ENCODE results near the gene FAR1. TPM values are rescaled to one million over a fixed set of nuclear protein-coding genes. Genes with fewer than 3 reads are reported as not detected.
"Not testable (repeated sequence)": the region's sequence is repeated elsewhere in the genome, so short reads cannot be mapped to it uniquely, and the experiment has no call there.

FAR1 gene
- 10 to 100 TPM; 13.7 to 44.2 (median 38.0) TPM for total RNA-seq
- polyA plus RNA-seq: 10 to 100 TPM; 14.3 to 51.0 (median 23.4) TPM
- long read RNA-seq, donor 1, full-length matches to known transcripts: 12 of 17 reads
- long read RNA-seq, donor 1, partial matches to known transcripts: 5 of 17 reads
- long read RNA-seq, donor 1, other reads (novel, unspliced or antisense): 0 of 17 reads
- long read RNA-seq, donor 2, full-length matches to known transcripts: 7 of 7 reads
- long read RNA-seq, donor 2, partial matches to known transcripts: 0 of 7 reads
- long read RNA-seq, donor 2, other reads (novel, unspliced or antisense): 0 of 7 reads
- long read RNA-seq, donor 3, full-length matches to known transcripts: 7 of 7 reads
- long read RNA-seq, donor 3, partial matches to known transcripts: 0 of 7 reads
- long read RNA-seq, donor 3, other reads (novel, unspliced or antisense): 0 of 7 reads
- long read RNA-seq, donor 4, full-length matches to known transcripts: 5 of 7 reads
- long read RNA-seq, donor 4, partial matches to known transcripts: 2 of 7 reads
- long read RNA-seq, donor 4, other reads (novel, unspliced or antisense): 0 of 7 reads
- long read RNA-seq, donor 5, full-length matches to known transcripts: 27 of 32 reads
- long read RNA-seq, donor 5, partial matches to known transcripts: 1 of 32 reads
- long read RNA-seq, donor 5, other reads (novel, unspliced or antisense): 4 of 32 reads
- long read RNA-seq, donor 6, partial matches to known transcripts: 0 of 1 reads
- long read RNA-seq, donor 6, other reads (novel, unspliced or antisense): 0 of 1 reads
- long read RNA-seq, donor 7, full-length matches to known transcripts: 4 of 4 reads
- long read RNA-seq, donor 7, partial matches to known transcripts: 0 of 4 reads
- long read RNA-seq, donor 7, other reads (novel, unspliced or antisense): 0 of 4 reads
- long read RNA-seq, donor 8, full-length matches to known transcripts: 4 of 4 reads
- long read RNA-seq, donor 8, partial matches to known transcripts: 0 of 4 reads
- long read RNA-seq, donor 8, other reads (novel, unspliced or antisense): 0 of 4 reads
- long read RNA-seq, donor 9, full-length matches to known transcripts: 8 of 8 reads
- long read RNA-seq, donor 9, partial matches to known transcripts: 0 of 8 reads
- long read RNA-seq, donor 9, other reads (novel, unspliced or antisense): 0 of 8 reads
- long read RNA-seq, donor 10, full-length matches to known transcripts: 5 of 5 reads
- long read RNA-seq, donor 10, partial matches to known transcripts: 0 of 5 reads
- long read RNA-seq, donor 10, other reads (novel, unspliced or antisense): 0 of 5 reads

GRCh38 chr11:13668102-13668956 lies at the start of gene FAR1:
TSS of gene FAR1 (plus strand) at chr11:13668668. CDS start at chr11:13694766, 26,098 bp downstream.
- DNase-seq: peak; percentile 98 to 99 (median 98)
- peak; percentile 27 to 68 (median 54) for TF ChIP-seq CTCF (IDR thresholded peaks at IDR 0.05)
- TF ChIP-seq POLR2A (IDR thresholded peaks at IDR 0.05): peak; percentile 58 to 85
- no peaks in the 10 kb centered on the region for H3K36me3 ChIP-seq (replicated peaks in 1 of 2)
- 0% methylated on average over 60 to 104 of the region's 104 CpGs; no CpG with 5 or more reads in 1 of the 4 donors for WGBS, 4 donors
- peaks cover 15 to 32% of the 10 kb centered on the region in 2 donors for H3K4me1 ChIP-seq (replicated peaks in 1 of 2)
- H3K9me3 ChIP-seq (replicated peaks in 1 of 3): no peaks in the 10 kb centered on the region
- H3K27me3 ChIP-seq: no peaks in the 10 kb centered on the region
- peak within 1 kb of the TSS; percentile 74 to 99 (median 90) for H3K4me3 ChIP-seq
- H3K27ac ChIP-seq: peak within 1 kb of the TSS; percentile 62 to 90 (median 85)
- intact Hi-C loops (cut with DNase I): no loop called here

- intact Hi-C loops (cut with DNase I): no loop called here
- 60 to 83% (median 74%) methylated on average over 1 to 2 of the region's 2 CpGs for WGBS, 4 donors
- Histone ChIP-seq H3K9me3 (replicated peaks in 1 of 3) (no peaks in the 10 kb centered on the region), H3K27ac (no peak overlapping the region), H3K36me3 (replicated peaks in 1 of 2) (no peaks in the 10 kb centered on the region), H3K4me1 (replicated peaks in 1 of 2) (no peaks in the 10 kb centered on the region), H3K4me3 (no peak overlapping the region), H3K27me3 (no peaks in the 10 kb centered on the region)
- no peak for DNase-seq
- TF ChIP-seq POLR2A (IDR thresholded peaks at IDR 0.05): no peak
- TF ChIP-seq CTCF (IDR thresholded peaks at IDR 0.05): no peak
Measured at GRCh38 chr11:13620063-13620462, 48.4 kb upstream of the FAR1 start.

GRCh38 chr11:13626818-13627217 lies 41.6 kb upstream of the FAR1 start:
- 75 to 90% (median 80%) methylated on average over 3 of the region's 3 CpGs for WGBS, 4 donors
- H3K4me3 ChIP-seq; H3K9me3 ChIP-seq (replicated peaks in 1 of 3); H3K4me1 ChIP-seq (replicated peaks in 1 of 2); H3K27me3 ChIP-seq; H3K36me3 ChIP-seq (replicated peaks in 1 of 2); DNase-seq; intact Hi-C loops (cut with DNase I); H3K27ac ChIP-seq: not testable (repeated sequence)

GRCh38 chr11:13628634-13629033 lies 39.8 kb upstream of the FAR1 start:
- intact Hi-C loops (cut with DNase I); H3K4me1 ChIP-seq (replicated peaks in 1 of 2); DNase-seq; H3K36me3 ChIP-seq (replicated peaks in 1 of 2); H3K27ac ChIP-seq; H3K27me3 ChIP-seq; H3K4me3 ChIP-seq; H3K9me3 ChIP-seq (replicated peaks in 1 of 3): not testable (repeated sequence)
- WGBS, 4 donors: 59 to 90% (median 84%) methylated on average over 3 to 8 of the region's 8 CpGs

All from adrenal gland (tissue), 19 donors.